HCT116 (cell line): ENCODE results near the gene MAGIX.

ENCODE experiments used
- CTCF ChIP-seq, 3 experiments: fragments of 200-600 bp in 1 of 3; sonication (generic) in 1 of 3; IDR thresholded peaks in 2 of 3; conservative IDR thresholded peaks in 1 of 3; 2 replicates each; pipeline ENCODE4 v1.5.1; 2012 to 2017; ENCODE audit warnings: low read depth in 2 of 3, low read length in 2 of 3, antibody characterized with exemption in 1 of 3, borderline replicate concordance in 1 of 3, control low read depth in 1 of 3, mild to moderate bottlenecking in 1 of 3, mixed read lengths in 1 of 3, mixed run types in 1 of 3, moderate library complexity in 1 of 3; ENCODE audit not compliant: insufficient read depth in 1 of 3
- EGR1 ChIP-seq: IDR thresholded peaks from 2 replicates; pipeline ENCODE4 v1.6.1; 2012; ENCODE audit warnings: low read depth
- EZH2 ChIP-seq: fragments of 200-600 bp; sonication (generic); IDR thresholded peaks from 2 replicates; pipeline ENCODE4 v1.6.1; 2017; ENCODE audit warnings: antibody characterized with exemption, mixed run types
- POLR2A ChIP-seq: IDR thresholded peaks from 2 replicates; pipeline ENCODE4 v1.7.0; 2011; ENCODE audit warnings: borderline replicate concordance; ENCODE audit not compliant: insufficient read depth, insufficient read length; ENCODE audit errors: extremely low read depth
- REST ChIP-seq: IDR thresholded peaks from 2 replicates; pipeline ENCODE4 v1.6.1; 2012; ENCODE audit warnings: low read depth
- YY1 ChIP-seq: IDR thresholded peaks from 2 replicates; pipeline ENCODE4 v1.6.1; 2011; ENCODE audit warnings: low read length, low read depth, moderate library complexity, mild to moderate bottlenecking; ENCODE audit not compliant: insufficient replicate concordance; ENCODE audit errors: extremely low read depth

- TF ChIP-seq YY1 (no peak), REST (no peak), EGR1 (no peak), CTCF (IDR thresholded peaks at IDR 0.05 in 2 of 3, conservative IDR thresholded peaks at IDR 0.05 in 1 of 3; ENCODE audit: borderline replicate concordance in 1 of 3, insufficient read depth in 1 of 3, low read depth in 2 of 3, low read length in 2 of 3) (no peak), POLR2A (no peak), EZH2 (no peak)
Observed at GRCh38 chrX:49172280-49172780, 9.8 kb downstream of the MAGIX start.
